GM23338 (cell line): ENCODE measurements around the gene CDK18. TPM values are rescaled to one million over a fixed set of nuclear protein-coding genes. Genes with fewer than 3 reads are reported as not detected.

Experiments
- ATAC-seq: fragments of 200-7000 bp; cut with Tn5 transposase; 3 replicates; pipeline ENCODE4 v1.9.1; 2020
- DNase-seq: peaks from one replicate; pipeline ENCODE4 v3.0.0-alpha.2; 2015; ENCODE audit warnings: low spot score
- H2AFZ ChIP-seq: fragments of 200-600 bp; sonication (generic); 2 replicates; pipeline ENCODE4 v1.8.0; 2016; ENCODE audit warnings: antibody characterized with exemption, mild to moderate bottlenecking, moderate library complexity
- H3F3A ChIP-seq: fragments of 200-600 bp; sonication (generic); replicated peaks from 2 replicates; pipeline ENCODE4 v1.8.0; 2017; ENCODE audit warnings: antibody characterized with exemption, mixed run types, low read depth
- H3K27ac ChIP-seq: fragments of 200-600 bp; sonication (generic); 2 replicates; pipeline ENCODE4 v1.6.1; 2016; ENCODE audit warnings: low read depth
- H3K27me3 ChIP-seq: fragments of 200-600 bp; sonication (generic); 2 replicates; pipeline ENCODE4 v1.8.0; 2016; ENCODE audit warnings: mild to moderate bottlenecking, mixed run types, moderate library complexity; ENCODE audit not compliant: insufficient read depth
- H3K36me3 ChIP-seq: fragments of 200-600 bp; sonication (generic); 2 replicates; pipeline ENCODE4 v1.8.0; 2016; ENCODE audit warnings: mild to moderate bottlenecking; ENCODE audit not compliant: insufficient read depth
- H3K4me1 ChIP-seq: fragments of 200-600 bp; sonication (generic); 2 replicates; pipeline ENCODE4 v1.8.0; 2016; ENCODE audit warnings: mild to moderate bottlenecking, moderate library complexity; ENCODE audit not compliant: insufficient read depth
- H3K4me2 ChIP-seq: fragments of 200-600 bp; sonication (generic); 2 replicates; pipeline ENCODE4 v1.7.1; 2017; ENCODE audit warnings: mixed run types
- H3K4me3 ChIP-seq: fragments of 200-600 bp; sonication (generic); 2 replicates; pipeline ENCODE4 v1.6.1; 2016; ENCODE audit warnings: mixed run types
- H3K79me2 ChIP-seq: fragments of 200-600 bp; sonication (generic); replicated peaks from 2 replicates; pipeline ENCODE4 v1.8.0; 2017; ENCODE audit warnings: mild to moderate bottlenecking; ENCODE audit not compliant: insufficient read depth
- H3K9me2 ChIP-seq: fragments of 200-600 bp; sonication (generic); 2 replicates; pipeline ENCODE4 v1.8.0; 2017; ENCODE audit not compliant: insufficient read depth
- H4K20me1 ChIP-seq: fragments of 200-600 bp; sonication (generic); replicated peaks from 2 replicates; pipeline ENCODE4 v1.8.0; 2017; ENCODE audit warnings: mild to moderate bottlenecking; ENCODE audit not compliant: insufficient read depth
- H3K27ac Mint-ChIP-seq: 2 replicates; pipeline ENCODE4 v1.8.0; 2020; ENCODE audit warnings: inconsistent platforms, mild to moderate bottlenecking, moderate library complexity, mixed read lengths
- H3K27me3 Mint-ChIP-seq: 3 replicates; pipeline ENCODE4 v1.8.0; 2022; ENCODE audit warnings: low read depth, mild to moderate bottlenecking, moderate library complexity, mixed read lengths, inconsistent platforms; ENCODE audit not compliant: insufficient read depth, poor library complexity
- H3K36me3 Mint-ChIP-seq: 3 replicates; pipeline ENCODE4 v1.8.0; 2021; ENCODE audit warnings: low read depth, mild to moderate bottlenecking, inconsistent platforms, moderate library complexity, mixed read lengths
- H3K4me1 Mint-ChIP-seq: 3 replicates; pipeline ENCODE4 v1.8.0; 2020; ENCODE audit warnings: mild to moderate bottlenecking, inconsistent platforms, mixed read lengths
- H3K4me3 Mint-ChIP-seq: 3 replicates; pipeline ENCODE4 v1.8.0; 2021; ENCODE audit warnings: moderate library complexity, mild to moderate bottlenecking, inconsistent platforms, mixed read lengths
- H3K9me3 Mint-ChIP-seq: 3 replicates; pipeline ENCODE4 v1.8.0; 2020; ENCODE audit warnings: moderate library complexity, mild to moderate bottlenecking, inconsistent platforms, mixed read lengths
- EZH2 ChIP-seq: fragments of 200-600 bp; sonication (generic); IDR thresholded peaks from one replicate; pipeline ENCODE4 v1.8.0; 2017; ENCODE audit warnings: antibody characterized with exemption, mild to moderate bottlenecking, low read depth; ENCODE audit not compliant: unreplicated experiment
- EZH2phosphoT487 ChIP-seq: fragments of 200-600 bp; sonication (generic); IDR thresholded peaks from one replicate; pipeline ENCODE4 v1.8.1; 2018; ENCODE audit warnings: antibody characterized with exemption; ENCODE audit not compliant: unreplicated experiment
- JUNB ChIP-seq: IDR thresholded peaks from one replicate; pipeline ENCODE4 v1.6.1; 2016; ENCODE audit warnings: antibody characterized with exemption; ENCODE audit not compliant: unreplicated experiment
- POLR2AphosphoS5 ChIP-seq: IDR thresholded peaks from 2 replicates; pipeline ENCODE4 v1.6.1; 2016; ENCODE audit warnings: antibody characterized with exemption, low read depth
- ZNF114 ChIP-seq: fragments of 250-450 bp; sonication (Bioruptor Pico); IDR thresholded peaks from 2 replicates; pipeline ENCODE4 v1.5.0; 2020; ENCODE audit warnings: mild to moderate bottlenecking, moderate library complexity
- polyA plus RNA-seq: library from polyadenylated mRNA; unstranded; fragments of >200 nt; fragmentation: Nextera tagmentation; extraction: Ambion mirVana; gene quantifications from 2 replicates; pipeline ENCODE4 v1.2.1, GENCODE V29; 2016
- total RNA-seq: library from RNA; depleted of rRNA; stranded (reverse); fragments of >200 nt; shearing (Covaris generic); gene quantifications from 2 replicates; pipeline ENCODE4 v1.2.3, GENCODE V29; 2014
- TF ChIP-seq, protein P1 (sequence below): fragments of 250-450 bp; sonication (Bioruptor Pico); IDR thresholded peaks from 2 replicates; pipeline ENCODE4 v1.5.0; 2020; ENCODE audit warnings: mild to moderate bottlenecking, moderate library complexity
- TF ChIP-seq, protein P2 (sequence below), 2 experiments: fragments of 200-600 bp in 1 of 2; sonication (generic) in 1 of 2; conservative IDR thresholded peaks; 2 replicates each; pipeline versions ENCODE4 v1.5.1 to v1.6.1; 2016 to 2017; ENCODE audit warnings: antibody characterized with exemption in 2 of 2, low read depth in 2 of 2, mild to moderate bottlenecking in 2 of 2, moderate library complexity in 1 of 2

CDK18 gene
- total and polyA plus RNA-seq, 2 experiments from 2014 or later = 21.1 to 46.5 TPM

- peak overlapping the region; percentile 24 for H3K4me3 ChIP-seq
- H3K27me3 Mint-ChIP-seq = peaks cover 24% of the 10 kb centered on the region
- H4K20me1 ChIP-seq = peaks cover 17% of the 10 kb centered on the region
- H3K4me1 Mint-ChIP-seq = peaks cover 71% of the 10 kb centered on the region
- H3K36me3 ChIP-seq = 0 out of 2 replicates have a peak, but pooled peaks cover 2% of the 10 kb centered on the region
- H3K9me2 ChIP-seq = 0 out of 2 replicates have a peak, but pooled peaks cover 4% of the 10 kb centered on the region
- H3K36me3 Mint-ChIP-seq = peaks cover 15% of the 10 kb centered on the region
- ATAC-seq (peak; percentile 38), DNase-seq (peak; percentile 65)
- peak overlapping the region; percentile 35 for H3K4me3 Mint-ChIP-seq
- H3K27me3 ChIP-seq = no peaks in the 10 kb centered on the region
- peak overlapping the region; percentile 84; the same call in 1 of the 2 replicates for H3K27ac ChIP-seq
- TF ChIP-seq POLR2AphosphoS5 (0 out of 2 replicates have a peak, but pooled peaks have one; percentile 26), JUNB (no peak)
- TF ChIP-seq, protein P1, sequence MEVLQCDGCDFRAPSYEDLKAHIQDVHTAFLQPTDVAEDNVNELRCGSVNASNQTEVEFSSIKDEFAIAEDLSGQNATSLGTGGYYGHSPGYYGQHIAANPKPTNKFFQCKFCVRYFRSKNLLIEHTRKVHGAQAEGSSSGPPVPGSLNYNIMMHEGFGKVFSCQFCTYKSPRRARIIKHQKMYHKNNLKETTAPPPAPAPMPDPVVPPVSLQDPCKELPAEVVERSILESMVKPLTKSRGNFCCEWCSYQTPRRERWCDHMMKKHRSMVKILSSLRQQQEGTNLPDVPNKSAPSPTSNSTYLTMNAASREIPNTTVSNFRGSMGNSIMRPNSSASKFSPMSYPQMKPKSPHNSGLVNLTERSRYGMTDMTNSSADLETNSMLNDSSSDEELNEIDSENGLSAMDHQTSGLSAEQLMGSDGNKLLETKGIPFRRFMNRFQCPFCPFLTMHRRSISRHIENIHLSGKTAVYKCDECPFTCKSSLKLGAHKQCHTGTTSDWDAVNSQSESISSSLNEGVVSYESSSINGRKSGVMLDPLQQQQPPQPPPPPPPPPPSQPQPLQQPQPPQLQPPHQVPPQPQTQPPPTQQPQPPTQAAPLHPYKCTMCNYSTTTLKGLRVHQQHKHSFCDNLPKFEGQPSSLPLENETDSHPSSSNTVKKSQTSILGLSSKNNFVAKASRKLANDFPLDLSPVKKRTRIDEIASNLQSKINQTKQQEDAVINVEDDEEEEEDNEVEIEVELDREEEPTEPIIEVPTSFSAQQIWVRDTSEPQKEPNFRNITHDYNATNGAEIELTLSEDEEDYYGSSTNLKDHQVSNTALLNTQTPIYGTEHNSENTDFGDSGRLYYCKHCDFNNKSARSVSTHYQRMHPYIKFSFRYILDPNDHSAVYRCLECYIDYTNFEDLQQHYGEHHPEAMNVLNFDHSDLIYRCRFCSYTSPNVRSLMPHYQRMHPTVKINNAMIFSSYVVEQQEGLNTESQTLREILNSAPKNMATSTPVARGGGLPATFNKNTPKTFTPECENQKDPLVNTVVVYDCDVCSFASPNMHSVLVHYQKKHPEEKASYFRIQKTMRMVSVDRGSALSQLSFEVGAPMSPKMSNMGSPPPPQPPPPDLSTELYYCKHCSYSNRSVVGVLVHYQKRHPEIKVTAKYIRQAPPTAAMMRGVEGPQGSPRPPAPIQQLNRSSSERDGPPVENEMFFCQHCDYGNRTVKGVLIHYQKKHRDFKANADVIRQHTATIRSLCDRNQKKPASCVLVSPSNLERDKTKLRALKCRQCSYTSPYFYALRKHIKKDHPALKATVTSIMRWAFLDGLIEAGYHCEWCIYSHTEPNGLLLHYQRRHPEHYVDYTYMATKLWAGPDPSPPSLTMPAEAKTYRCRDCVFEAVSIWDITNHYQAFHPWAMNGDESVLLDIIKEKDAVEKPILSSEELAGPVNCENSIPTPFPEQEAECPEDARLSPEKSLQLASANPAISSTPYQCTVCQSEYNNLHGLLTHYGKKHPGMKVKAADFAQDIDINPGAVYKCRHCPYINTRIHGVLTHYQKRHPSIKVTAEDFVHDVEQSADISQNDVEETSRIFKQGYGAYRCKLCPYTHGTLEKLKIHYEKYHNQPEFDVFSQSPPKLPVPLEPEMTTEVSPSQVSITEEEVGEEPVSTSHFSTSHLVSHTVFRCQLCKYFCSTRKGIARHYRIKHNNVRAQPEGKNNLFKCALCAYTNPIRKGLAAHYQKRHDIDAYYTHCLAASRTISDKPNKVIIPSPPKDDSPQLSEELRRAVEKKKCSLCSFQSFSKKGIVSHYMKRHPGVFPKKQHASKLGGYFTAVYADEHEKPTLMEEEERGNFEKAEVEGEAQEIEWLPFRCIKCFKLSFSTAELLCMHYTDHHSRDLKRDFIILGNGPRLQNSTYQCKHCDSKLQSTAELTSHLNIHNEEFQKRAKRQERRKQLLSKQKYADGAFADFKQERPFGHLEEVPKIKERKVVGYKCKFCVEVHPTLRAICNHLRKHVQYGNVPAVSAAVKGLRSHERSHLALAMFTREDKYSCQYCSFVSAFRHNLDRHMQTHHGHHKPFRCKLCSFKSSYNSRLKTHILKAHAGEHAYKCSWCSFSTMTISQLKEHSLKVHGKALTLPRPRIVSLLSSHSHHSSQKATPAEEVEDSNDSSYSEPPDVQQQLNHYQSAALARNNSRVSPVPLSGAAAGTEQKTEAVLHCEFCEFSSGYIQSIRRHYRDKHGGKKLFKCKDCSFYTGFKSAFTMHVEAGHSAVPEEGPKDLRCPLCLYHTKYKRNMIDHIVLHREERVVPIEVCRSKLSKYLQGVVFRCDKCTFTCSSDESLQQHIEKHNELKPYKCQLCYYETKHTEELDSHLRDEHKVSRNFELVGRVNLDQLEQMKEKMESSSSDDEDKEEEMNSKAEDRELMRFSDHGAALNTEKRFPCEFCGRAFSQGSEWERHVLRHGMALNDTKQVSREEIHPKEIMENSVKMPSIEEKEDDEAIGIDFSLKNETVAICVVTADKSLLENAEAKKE (CRISPR knock-in tag) = 0 out of 2 replicates have a peak, but pooled peaks have one; percentile 35
- H3K4me1 ChIP-seq = peaks cover 43% of the 10 kb centered on the region
- H3K27ac Mint-ChIP-seq = peak overlapping the region; percentile 93
- no peak overlapping the region for H2AFZ ChIP-seq
- H3F3A ChIP-seq = peaks cover 7% of the 10 kb centered on the region; the same call in 1 of the 2 replicates
- no peaks in the 10 kb centered on the region; the same call in 2 of the 3 replicates for H3K9me3 Mint-ChIP-seq
- peak overlapping the region; percentile 69 for H3K4me2 ChIP-seq
- no peaks in the 10 kb centered on the region for H3K79me2 ChIP-seq
These were observed 15.2 kb downstream of the CDK18 start for GRCh38 chr1:205519541-205520131.

- peaks cover 21% of the 10 kb centered on the region for H3K27me3 Mint-ChIP-seq
- Histone ChIP-seq H3K4me3 (no peak overlapping the region), H3K27me3 (no peaks in the 10 kb centered on the region), H4K20me1 (peaks cover 11% of the 10 kb centered on the region), H3K79me2 (no peaks in the 10 kb centered on the region), H3K4me1 (peaks cover 42% of the 10 kb centered on the region), H3K9me2 (no peaks in the 10 kb centered on the region), H3F3A (peaks cover 9% of the 10 kb centered on the region; the same call in 1 of the 2 replicates), H2AFZ (no peak overlapping the region), H3K27ac (no peak overlapping the region), H3K36me3 (0 out of 2 replicates have a peak, but pooled peaks cover 3% of the 10 kb centered on the region), H3K4me2 (no peak overlapping the region)
- no peaks in the 10 kb centered on the region; the same call in 2 of the 3 replicates for H3K9me3 Mint-ChIP-seq
- no peak overlapping the region for H3K4me3 Mint-ChIP-seq
- peaks cover 25% of the 10 kb centered on the region for H3K36me3 Mint-ChIP-seq
- no peak overlapping the region for H3K27ac Mint-ChIP-seq
- H3K4me1 Mint-ChIP-seq = peaks cover 62% of the 10 kb centered on the region
- ATAC-seq (no peak), DNase-seq (no peak)
- TF ChIP-seq EZH2phosphoT487 (no peak), JUNB (no peak), ZNF114 (no peak), EZH2 (no peak)
- TF ChIP-seq, protein P2, sequence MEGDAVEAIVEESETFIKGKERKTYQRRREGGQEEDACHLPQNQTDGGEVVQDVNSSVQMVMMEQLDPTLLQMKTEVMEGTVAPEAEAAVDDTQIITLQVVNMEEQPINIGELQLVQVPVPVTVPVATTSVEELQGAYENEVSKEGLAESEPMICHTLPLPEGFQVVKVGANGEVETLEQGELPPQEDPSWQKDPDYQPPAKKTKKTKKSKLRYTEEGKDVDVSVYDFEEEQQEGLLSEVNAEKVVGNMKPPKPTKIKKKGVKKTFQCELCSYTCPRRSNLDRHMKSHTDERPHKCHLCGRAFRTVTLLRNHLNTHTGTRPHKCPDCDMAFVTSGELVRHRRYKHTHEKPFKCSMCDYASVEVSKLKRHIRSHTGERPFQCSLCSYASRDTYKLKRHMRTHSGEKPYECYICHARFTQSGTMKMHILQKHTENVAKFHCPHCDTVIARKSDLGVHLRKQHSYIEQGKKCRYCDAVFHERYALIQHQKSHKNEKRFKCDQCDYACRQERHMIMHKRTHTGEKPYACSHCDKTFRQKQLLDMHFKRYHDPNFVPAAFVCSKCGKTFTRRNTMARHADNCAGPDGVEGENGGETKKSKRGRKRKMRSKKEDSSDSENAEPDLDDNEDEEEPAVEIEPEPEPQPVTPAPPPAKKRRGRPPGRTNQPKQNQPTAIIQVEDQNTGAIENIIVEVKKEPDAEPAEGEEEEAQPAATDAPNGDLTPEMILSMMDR (conservative IDR thresholded peaks at IDR 0.05; ENCODE audit: low read depth in 2 of 2) = no peak
These were observed 16.2 kb downstream of the CDK18 start for GRCh38 chr1:205520709-205521108.
